Measurements from ENCODE around the gene NFATC2.

NFATC2 gene

GRCh38 chr20:51396365-51396909 lies 146.1 kb downstream of the NFATC2 start:
- Histone ChIP-seq H3K9me3 (ENCODE audit: control insufficient read depth in 5 of 5, low read length in 5 of 5) (no peaks in the 10 kb centered on the region), H3K27me3 (ENCODE audit: control insufficient read depth in 5 of 5, insufficient read depth in 4 of 5, low read length in 5 of 5) (no peaks in the 10 kb centered on the region), H3K4me1 (ENCODE audit: control insufficient read depth in 5 of 5, insufficient read depth in 5 of 5, low read length in 5 of 5) (peaks cover 0 to 89% (median 31%) of the 10 kb centered on the region in 5 donors), H3K36me3 (ENCODE audit: control insufficient read depth in 5 of 5, insufficient read depth in 5 of 5, low read length in 5 of 5) (peaks cover 0 to 2% (median 0%) of the 10 kb centered on the region in 5 donors), H3K4me3 (ENCODE audit: low read depth in 1 of 5, low read length in 5 of 5) (no peak overlapping the region), H3K9ac (ENCODE audit: low read length in 5 of 5) (no peak overlapping the region), H3K27ac (ENCODE audit: low read depth, low read length) (no peak overlapping the region)

- Histone ChIP-seq H3K4me3 (ENCODE audit: low read depth in 1 of 5, low read length in 5 of 5) (no peak overlapping the region), H3K9me3 (ENCODE audit: control insufficient read depth in 5 of 5, low read length in 5 of 5) (no peaks in the 10 kb centered on the region), H3K9ac (ENCODE audit: low read length in 5 of 5) (no peak overlapping the region), H3K36me3 (ENCODE audit: control insufficient read depth in 5 of 5, insufficient read depth in 5 of 5, low read length in 5 of 5) (peaks cover 0 to 13% (median 0%) of the 10 kb centered on the region in 5 donors), H3K27ac (ENCODE audit: low read depth, low read length) (no peak overlapping the region), H3K4me1 (ENCODE audit: control insufficient read depth in 5 of 5, insufficient read depth in 5 of 5, low read length in 5 of 5) (peaks cover 0 to 95% (median 37%) of the 10 kb centered on the region in 5 donors), H3K27me3 (ENCODE audit: control insufficient read depth in 5 of 5, insufficient read depth in 4 of 5, low read length in 5 of 5) (no peaks in the 10 kb centered on the region)
Measured at GRCh38 chr20:51394706-51395105, 147.8 kb downstream of the NFATC2 start.

- Histone ChIP-seq H3K9ac (ENCODE audit: low read length in 5 of 5) (no peak overlapping the region), H3K36me3 (ENCODE audit: control insufficient read depth in 5 of 5, insufficient read depth in 5 of 5, low read length in 5 of 5) (peaks cover 0 to 13% (median 0%) of the 10 kb centered on the region in 5 donors), H3K27me3 (ENCODE audit: control insufficient read depth in 5 of 5, insufficient read depth in 4 of 5, low read length in 5 of 5) (no peaks in the 10 kb centered on the region), H3K4me1 (ENCODE audit: control insufficient read depth in 5 of 5, insufficient read depth in 5 of 5, low read length in 5 of 5) (peaks cover 0 to 89% (median 36%) of the 10 kb centered on the region in 5 donors), H3K4me3 (ENCODE audit: low read depth in 1 of 5, low read length in 5 of 5) (no peak overlapping the region), H3K9me3 (ENCODE audit: control insufficient read depth in 5 of 5, low read length in 5 of 5) (no peaks in the 10 kb centered on the region), H3K27ac (ENCODE audit: low read depth, low read length) (peak overlapping the region; percentile 2)
Measured at GRCh38 chr20:51393571-51393970, 148.9 kb downstream of the NFATC2 start.

- no peak overlapping the region for H3K9ac ChIP-seq (ENCODE audit: low read length in 5 of 5)
Measured at GRCh38 chr20:51392614-51393186, 149.8 kb downstream of the NFATC2 start.

GRCh38 chr20:51391926-51392325 lies 150.6 kb downstream of the NFATC2 start:
- Histone ChIP-seq H3K27me3 (ENCODE audit: control insufficient read depth in 5 of 5, insufficient read depth in 4 of 5, low read length in 5 of 5) (no peaks in the 10 kb centered on the region), H3K4me3 (ENCODE audit: low read depth in 1 of 5, low read length in 5 of 5) (no peak overlapping the region), H3K4me1 (ENCODE audit: control insufficient read depth in 5 of 5, insufficient read depth in 5 of 5, low read length in 5 of 5) (peaks cover 0 to 78% (median 36%) of the 10 kb centered on the region in 5 donors), H3K36me3 (ENCODE audit: control insufficient read depth in 5 of 5, insufficient read depth in 5 of 5, low read length in 5 of 5) (peaks cover 0 to 13% (median 2%) of the 10 kb centered on the region in 5 donors), H3K9ac (ENCODE audit: low read length in 5 of 5) (no peak overlapping the region), H3K9me3 (ENCODE audit: control insufficient read depth in 5 of 5, low read length in 5 of 5) (no peaks in the 10 kb centered on the region), H3K27ac (ENCODE audit: low read depth, low read length) (no peak overlapping the region)

More at GRCh38 chr20:51392614-51393186, 149.8 kb downstream of the NFATC2 start:
- H3K4me3 ChIP-seq (ENCODE audit: low read depth in 1 of 5, low read length in 5 of 5) = no peak overlapping the region
- H3K27me3 ChIP-seq (ENCODE audit: control insufficient read depth in 5 of 5, insufficient read depth in 4 of 5, low read length in 5 of 5) = no peaks in the 10 kb centered on the region
- H3K36me3 ChIP-seq (ENCODE audit: control insufficient read depth in 5 of 5, insufficient read depth in 5 of 5, low read length in 5 of 5) = peaks cover 0 to 13% (median 0%) of the 10 kb centered on the region in 5 donors
- no peak overlapping the region for H3K27ac ChIP-seq (ENCODE audit: low read depth, low read length)
- peaks cover 0 to 85% (median 36%) of the 10 kb centered on the region in 5 donors for H3K4me1 ChIP-seq (ENCODE audit: control insufficient read depth in 5 of 5, insufficient read depth in 5 of 5, low read length in 5 of 5)
- H3K9me3 ChIP-seq (ENCODE audit: control insufficient read depth in 5 of 5, low read length in 5 of 5) = no peaks in the 10 kb centered on the region

- H3K27ac ChIP-seq (ENCODE audit: low read depth, low read length) = peak overlapping the region; percentile 44
- H3K4me1 ChIP-seq (ENCODE audit: control insufficient read depth in 5 of 5, insufficient read depth in 5 of 5, low read length in 5 of 5) = peaks cover 0 to 60% (median 27%) of the 10 kb centered on the region in 5 donors
- no peak overlapping the region for H3K4me3 ChIP-seq (ENCODE audit: low read depth in 1 of 5, low read length in 5 of 5)
- H3K9me3 ChIP-seq (ENCODE audit: control insufficient read depth in 5 of 5, low read length in 5 of 5) = no peaks in the 10 kb centered on the region
- H3K27me3 ChIP-seq (ENCODE audit: control insufficient read depth in 5 of 5, insufficient read depth in 4 of 5, low read length in 5 of 5) = no peaks in the 10 kb centered on the region
- H3K9ac ChIP-seq (ENCODE audit: low read length in 5 of 5) = no peak overlapping the region
- peaks cover 0 to 15% (median 3%) of the 10 kb centered on the region in 5 donors for H3K36me3 ChIP-seq (ENCODE audit: control insufficient read depth in 5 of 5, insufficient read depth in 5 of 5, low read length in 5 of 5)
Measured at GRCh38 chr20:51389543-51390264, 152.8 kb downstream of the NFATC2 start.

- Histone ChIP-seq H3K36me3 (ENCODE audit: control insufficient read depth in 5 of 5, insufficient read depth in 5 of 5, low read length in 5 of 5) (peaks cover 0 to 15% (median 3%) of the 10 kb centered on the region in 5 donors), H3K9ac (ENCODE audit: low read length in 5 of 5) (no peak overlapping the region), H3K4me3 (ENCODE audit: low read depth in 1 of 5, low read length in 5 of 5) (no peak overlapping the region), H3K9me3 (ENCODE audit: control insufficient read depth in 5 of 5, low read length in 5 of 5) (no peaks in the 10 kb centered on the region), H3K4me1 (ENCODE audit: control insufficient read depth in 5 of 5, insufficient read depth in 5 of 5, low read length in 5 of 5) (peaks cover under 1 to 52% (median 22%) of the 10 kb centered on the region in 5 donors), H3K27me3 (ENCODE audit: control insufficient read depth in 5 of 5, insufficient read depth in 4 of 5, low read length in 5 of 5) (no peaks in the 10 kb centered on the region), H3K27ac (ENCODE audit: low read depth, low read length) (peak overlapping the region; percentile 44)
Measured at GRCh38 chr20:51388756-51389542, 153.6 kb downstream of the NFATC2 start.

GRCh38 chr20:51388227-51388626 lies 154.3 kb downstream of the NFATC2 start:
- Histone ChIP-seq H3K4me3 (ENCODE audit: low read depth in 1 of 5, low read length in 5 of 5) (no peak overlapping the region), H3K4me1 (ENCODE audit: control insufficient read depth in 5 of 5, insufficient read depth in 5 of 5, low read length in 5 of 5) (peaks cover 5 to 49% (median 27%) of the 10 kb centered on the region in 5 donors), H3K36me3 (ENCODE audit: control insufficient read depth in 5 of 5, insufficient read depth in 5 of 5, low read length in 5 of 5) (peaks cover 0 to 15% (median 3%) of the 10 kb centered on the region in 5 donors), H3K9ac (ENCODE audit: low read length in 5 of 5) (no peak overlapping the region), H3K27me3 (ENCODE audit: control insufficient read depth in 5 of 5, insufficient read depth in 4 of 5, low read length in 5 of 5) (no peaks in the 10 kb centered on the region), H3K9me3 (ENCODE audit: control insufficient read depth in 5 of 5, low read length in 5 of 5) (no peaks in the 10 kb centered on the region), H3K27ac (ENCODE audit: low read depth, low read length) (no peak overlapping the region)

- Histone ChIP-seq H3K27me3 (ENCODE audit: control insufficient read depth in 5 of 5, insufficient read depth in 4 of 5, low read length in 5 of 5) (no peaks in the 10 kb centered on the region), H3K4me1 (ENCODE audit: control insufficient read depth in 5 of 5, insufficient read depth in 5 of 5, low read length in 5 of 5) (peaks cover 0 to 49% (median 28%) of the 10 kb centered on the region in 5 donors), H3K9me3 (ENCODE audit: control insufficient read depth in 5 of 5, low read length in 5 of 5) (no peaks in the 10 kb centered on the region), H3K4me3 (ENCODE audit: low read depth in 1 of 5, low read length in 5 of 5) (no peak overlapping the region), H3K9ac (ENCODE audit: low read length in 5 of 5) (no peak overlapping the region), H3K36me3 (ENCODE audit: control insufficient read depth in 5 of 5, insufficient read depth in 5 of 5, low read length in 5 of 5) (peaks cover 0 to 13% (median 3%) of the 10 kb centered on the region in 5 donors), H3K27ac (ENCODE audit: low read depth, low read length) (no peak overlapping the region)
Measured at GRCh38 chr20:51387125-51387875, 155.2 kb downstream of the NFATC2 start.
